ENCODE data around the gene SYNJ1.
"Not testable (repeated sequence)": the region's sequence is repeated elsewhere in the genome, so short reads cannot be mapped to it uniquely, and the experiment has no call there.

Gene SYNJ1

GRCh38 chr21:32695482-32695881, 32.3 kb downstream of the SYNJ1 start:
- not testable (repeated sequence) for DNase-seq (ENCODE audit: low read depth)

GRCh38 chr21:32693581-32693980, 34.2 kb downstream of the SYNJ1 start:
- DNase-seq (ENCODE audit: low read depth) = no peak

GRCh38 chr21:32690085-32690484, 37.7 kb downstream of the SYNJ1 start:
- DNase-seq (ENCODE audit: low read depth) = no peak

- DNase-seq (ENCODE audit: low read depth) = no peak
Observed at GRCh38 chr21:32687643-32688345, 40.0 kb downstream of the SYNJ1 start.

GRCh38 chr21:32682696-32683474, 44.9 kb downstream of the SYNJ1 start:
- DNase-seq (ENCODE audit: low read depth) = no peak

GRCh38 chr21:32674731-32675130, 53.1 kb downstream of the SYNJ1 start:
- DNase-seq (ENCODE audit: low read depth) = no peak

GRCh38 chr21:32674038-32674437, 53.8 kb downstream of the SYNJ1 start:
- no peak for DNase-seq (ENCODE audit: low read depth)

GRCh38 chr21:32666258-32666657, 61.6 kb downstream of the SYNJ1 start:
- no peak for DNase-seq (ENCODE audit: low read depth)

- not testable (repeated sequence) for DNase-seq (ENCODE audit: low read depth)
Observed at GRCh38 chr21:32664095-32664494, 63.7 kb downstream of the SYNJ1 start.

- DNase-seq (ENCODE audit: low read depth) = not testable (repeated sequence)
Observed at GRCh38 chr21:32661981-32662380, 65.8 kb downstream of the SYNJ1 start.

GRCh38 chr21:32661026-32661782, 66.6 kb downstream of the SYNJ1 start:
- DNase-seq (ENCODE audit: low read depth) = not testable (repeated sequence)

- no peak for DNase-seq (ENCODE audit: low read depth)
Observed at GRCh38 chr21:32658524-32658923, 69.3 kb downstream of the SYNJ1 start.

GRCh38 chr21:32653326-32653901, 74.4 kb downstream of the SYNJ1 start:
- no peak for DNase-seq (ENCODE audit: low read depth)

GRCh38 chr21:32648165-32648564, 79.6 kb downstream of the SYNJ1 start:
- no peak for DNase-seq (ENCODE audit: low read depth)

GRCh38 chr21:32645261-32646182, 82.3 kb downstream of the SYNJ1 start:
- no peak for DNase-seq (ENCODE audit: low read depth)

- no peak for DNase-seq (ENCODE audit: low read depth)
Observed at GRCh38 chr21:32641710-32642698, 85.8 kb downstream of the SYNJ1 start.

GRCh38 chr21:32626621-32627196, 101.1 kb downstream of the SYNJ1 start:
- DNase-seq (ENCODE audit: low read depth) = no peak

GRCh38 chr21:32618218-32618617, 109.6 kb downstream of the SYNJ1 start:
- DNase-seq (ENCODE audit: low read depth) = not testable (repeated sequence)

- DNase-seq (ENCODE audit: low read depth) = no peak
Observed at GRCh38 chr21:32613436-32614043, 114.3 kb downstream of the SYNJ1 start.

Data from stimulated activated CD8-positive, alpha-beta memory T cell treated with anti-CD3 and anti-CD28 coated beads, Interleukin-12 subunit alpha, Interleukin-12 subunit beta, amount 100 ng/mL, for 1 hour (primary cell).